22Rv1 (cell line): ENCODE data around the gene CTNNA3.
"Not testable (repeated sequence)": the region's sequence is repeated elsewhere in the genome, so short reads cannot be mapped to it uniquely, and the experiment has no call there.

Experiments
- H3K27ac ChIP-seq: fragments of 450-650 bp; 2 replicates; pipeline ENCODE4 v1.5.1; 2017
- CTCF ChIP-seq: fragments of 450-650 bp; IDR thresholded peaks from 2 replicates; pipeline ENCODE4 v1.5.1; 2017; ENCODE audit warnings: mild to moderate bottlenecking
- ZFX ChIP-seq: fragments of 450-650 bp; IDR thresholded peaks from 2 replicates; pipeline ENCODE4 v1.6.1; 2017; ENCODE audit warnings: antibody characterized with exemption, borderline replicate concordance

Gene CTNNA3

DNA sequence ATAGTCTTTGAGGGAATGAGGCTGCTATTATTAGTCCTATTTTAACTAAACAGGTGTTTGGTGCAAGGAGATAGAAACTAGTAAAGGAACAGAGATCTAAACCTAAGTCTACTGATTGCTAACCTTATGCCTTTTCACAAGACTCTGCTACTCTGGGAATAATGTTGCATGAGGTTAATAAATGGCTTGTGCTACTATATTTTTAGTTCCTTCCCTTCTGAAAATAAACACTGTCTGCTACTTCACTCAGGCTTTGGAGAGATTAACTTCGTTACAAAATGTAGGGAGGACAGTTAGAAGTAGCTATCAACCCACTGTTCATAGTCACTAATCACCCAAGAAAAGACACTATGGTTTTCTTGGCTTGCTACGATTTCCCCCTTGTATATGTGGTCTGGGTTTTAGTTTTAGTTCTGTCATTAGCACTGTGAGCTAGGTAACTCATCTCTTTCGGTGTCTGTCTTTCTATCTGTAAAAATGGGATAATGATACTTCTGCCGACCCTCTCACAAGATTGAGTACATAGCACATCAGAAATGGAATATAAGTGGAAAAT is 474.0 kb downstream of the CTNNA3 start:
- TF ChIP-seq CTCF (no peak), ZFX (no peak)
- H3K27ac ChIP-seq = no peak overlapping the region

- TF ChIP-seq ZFX (no peak), CTCF (no peak)
- H3K27ac ChIP-seq = peak overlapping the region; percentile 32; the same call in 1 of the 2 replicates
Observed at GRCh38 chr10:67211680-67212079, 484.3 kb downstream of the CTNNA3 start.

DNA sequence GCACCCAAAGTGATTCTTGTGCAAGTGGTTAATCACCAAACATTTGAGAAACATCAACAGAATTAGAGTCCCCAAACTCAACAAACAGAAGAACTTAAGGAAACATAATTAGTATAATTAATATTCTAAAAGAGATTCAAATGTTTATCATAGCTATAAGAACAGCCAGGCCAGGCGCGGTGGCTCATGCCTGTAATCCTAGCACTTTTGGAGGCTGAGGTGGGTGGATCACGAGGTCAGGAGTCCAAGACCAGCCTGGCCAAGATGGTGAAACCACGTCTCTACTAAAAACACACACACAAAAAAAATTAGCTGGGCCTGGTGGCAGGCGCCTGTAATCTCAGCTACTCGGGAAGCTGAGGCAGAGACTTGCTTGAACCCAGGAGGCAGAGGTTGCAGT is 488.1 kb downstream of the CTNNA3 start:
- H3K27ac ChIP-seq = not testable (repeated sequence)

- TF ChIP-seq CTCF = no peak
- TF ChIP-seq ZFX = no peak
- no peak overlapping the region for H3K27ac ChIP-seq
Observed at GRCh38 chr10:67200913-67201564, 495.0 kb downstream of the CTNNA3 start.

DNA sequence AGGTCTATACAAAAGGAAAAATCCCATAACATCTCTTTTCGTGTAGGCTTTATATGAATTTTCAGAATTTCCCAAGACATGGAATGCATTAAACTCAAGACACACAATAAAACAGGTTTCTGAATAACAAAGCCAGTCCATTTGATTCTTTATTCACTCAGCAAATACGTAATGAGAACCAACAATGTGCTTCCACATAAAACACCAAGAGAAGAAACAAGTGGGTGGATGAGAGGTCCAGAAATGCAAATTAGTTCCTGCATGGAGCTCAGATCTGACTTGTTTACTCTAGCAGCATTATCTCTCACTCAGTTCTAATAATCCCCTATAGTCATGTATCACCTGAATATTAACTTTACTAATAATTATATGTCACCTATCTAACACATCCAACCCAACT is 520.6 kb downstream of the CTNNA3 start:
- TF ChIP-seq CTCF = no peak
- TF ChIP-seq ZFX = no peak
- no peak overlapping the region for H3K27ac ChIP-seq

DNA sequence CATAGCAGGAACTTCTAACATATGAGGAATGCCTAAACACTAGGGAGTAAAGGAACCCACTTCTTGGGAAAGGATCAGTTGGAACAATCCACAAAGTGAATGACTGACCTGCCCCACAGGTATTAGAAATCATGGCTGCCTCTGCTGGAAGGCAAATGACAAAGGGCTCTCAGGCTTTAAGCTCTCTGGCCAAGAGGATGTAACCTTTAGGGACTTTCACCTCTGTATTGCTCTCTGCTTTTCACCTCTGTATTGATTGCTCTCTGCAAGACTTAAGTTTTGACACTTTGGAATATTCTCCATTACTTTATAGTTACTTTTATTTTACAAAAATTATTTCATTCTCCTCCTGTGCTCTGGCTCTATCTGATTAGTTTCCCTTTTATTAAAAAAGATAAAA is 522.2 kb downstream of the CTNNA3 start:
- TF ChIP-seq CTCF (no peak), ZFX (no peak)
- no peak overlapping the region for H3K27ac ChIP-seq

DNA sequence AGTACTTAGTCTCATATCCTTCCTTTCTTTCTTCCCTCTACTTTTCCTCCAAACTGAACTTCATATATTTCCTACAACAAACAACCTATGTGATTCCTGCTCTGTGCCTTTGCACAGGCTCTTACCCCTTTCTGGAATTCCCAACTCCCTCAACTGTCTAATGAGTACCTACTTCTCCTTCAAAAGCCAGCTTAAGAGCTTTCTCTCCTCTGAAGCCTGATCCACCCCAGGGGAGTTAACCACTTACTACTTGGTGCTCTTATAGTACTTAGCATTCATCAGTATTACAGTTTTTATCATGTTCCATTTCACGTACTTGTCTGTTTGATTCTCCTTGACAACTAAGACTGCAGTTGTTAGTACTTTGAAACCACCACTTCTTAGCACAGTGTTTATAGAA is 524.0 kb downstream of the CTNNA3 start:
- TF ChIP-seq CTCF (no peak), ZFX (no peak)
- H3K27ac ChIP-seq = no peak overlapping the region

- H3K27ac ChIP-seq = no peak overlapping the region
- TF ChIP-seq CTCF (no peak), ZFX (no peak)
Observed at GRCh38 chr10:67156239-67156638, 539.8 kb downstream of the CTNNA3 start.
